Measurements from ENCODE around the gene PAQR9.

DNA sequence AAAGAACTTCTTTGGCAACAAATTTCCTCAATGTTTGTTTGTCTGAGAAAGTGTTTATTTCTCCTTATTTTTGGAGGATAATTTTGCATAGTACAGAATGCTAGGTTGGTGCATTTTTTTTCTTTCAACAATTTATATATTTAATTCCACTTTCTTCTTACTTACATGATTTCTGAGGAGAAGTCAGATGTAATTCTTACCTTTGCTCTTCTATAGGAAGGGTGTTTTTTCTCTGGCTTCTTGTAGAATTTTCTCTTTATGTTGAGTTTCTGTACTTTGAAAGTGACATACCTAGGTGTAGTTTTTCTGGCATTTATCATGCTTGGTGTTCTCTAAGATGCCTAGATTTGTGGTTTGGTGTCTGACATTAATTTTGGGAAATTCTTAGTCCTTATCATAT lies 39.8 kb downstream of the PAQR9 start:
- TF ChIP-seq, protein P1, sequence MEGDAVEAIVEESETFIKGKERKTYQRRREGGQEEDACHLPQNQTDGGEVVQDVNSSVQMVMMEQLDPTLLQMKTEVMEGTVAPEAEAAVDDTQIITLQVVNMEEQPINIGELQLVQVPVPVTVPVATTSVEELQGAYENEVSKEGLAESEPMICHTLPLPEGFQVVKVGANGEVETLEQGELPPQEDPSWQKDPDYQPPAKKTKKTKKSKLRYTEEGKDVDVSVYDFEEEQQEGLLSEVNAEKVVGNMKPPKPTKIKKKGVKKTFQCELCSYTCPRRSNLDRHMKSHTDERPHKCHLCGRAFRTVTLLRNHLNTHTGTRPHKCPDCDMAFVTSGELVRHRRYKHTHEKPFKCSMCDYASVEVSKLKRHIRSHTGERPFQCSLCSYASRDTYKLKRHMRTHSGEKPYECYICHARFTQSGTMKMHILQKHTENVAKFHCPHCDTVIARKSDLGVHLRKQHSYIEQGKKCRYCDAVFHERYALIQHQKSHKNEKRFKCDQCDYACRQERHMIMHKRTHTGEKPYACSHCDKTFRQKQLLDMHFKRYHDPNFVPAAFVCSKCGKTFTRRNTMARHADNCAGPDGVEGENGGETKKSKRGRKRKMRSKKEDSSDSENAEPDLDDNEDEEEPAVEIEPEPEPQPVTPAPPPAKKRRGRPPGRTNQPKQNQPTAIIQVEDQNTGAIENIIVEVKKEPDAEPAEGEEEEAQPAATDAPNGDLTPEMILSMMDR (IDR thresholded peaks at IDR 0.05), result no peak
- no peak for TF ChIP-seq POLR2A (IDR thresholded peaks at IDR 0.05)
